DND-41 (cell line): ENCODE measurements around the gene KIAA1671.

ENCODE experiments used
- EZH2 ChIP-seq: IDR thresholded peaks from 3 replicates; pipeline ENCODE4 v1.6.1; 2012; ENCODE audit warnings: borderline replicate concordance, low read depth, mild to moderate bottlenecking, moderate library complexity, low read length, inconsistent platforms; ENCODE audit not compliant: severe bottlenecking
- TF ChIP-seq, protein P1 (sequence below): IDR thresholded peaks from 2 replicates; pipeline ENCODE4 v1.5.1; 2012; ENCODE audit warnings: borderline replicate concordance, low read length, moderate library complexity, mild to moderate bottlenecking; ENCODE audit not compliant: poor library complexity, severe bottlenecking; ENCODE audit errors: extremely low read depth

DNA sequence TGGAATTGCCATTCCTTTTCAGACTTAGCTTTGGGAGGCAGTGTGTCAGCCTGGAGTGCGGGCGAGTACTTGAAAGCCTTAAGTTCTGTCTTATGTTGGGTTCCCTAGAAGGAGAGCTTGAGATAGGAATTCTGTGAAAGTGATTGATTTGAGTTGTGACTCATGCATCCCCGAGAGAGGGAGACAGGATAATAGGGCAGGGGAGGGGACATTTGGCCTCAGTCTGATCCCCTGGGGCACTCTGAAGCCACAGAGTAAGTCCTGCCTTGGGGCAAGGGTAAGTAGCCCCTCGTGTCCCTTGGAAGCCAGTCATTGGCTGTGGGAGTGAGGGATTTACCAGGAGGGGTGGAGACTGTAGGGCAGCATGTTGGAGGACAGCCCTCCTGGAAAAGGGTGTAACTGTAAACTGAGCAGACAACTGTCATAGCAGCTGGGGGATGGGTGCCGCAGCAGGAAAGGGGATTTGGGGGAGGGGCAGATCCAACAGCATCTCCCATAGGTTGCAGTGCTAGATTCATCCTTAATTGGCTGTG is 44.0 kb downstream of the KIAA1671 start:
- no peak for TF ChIP-seq EZH2
- TF ChIP-seq, protein P1, sequence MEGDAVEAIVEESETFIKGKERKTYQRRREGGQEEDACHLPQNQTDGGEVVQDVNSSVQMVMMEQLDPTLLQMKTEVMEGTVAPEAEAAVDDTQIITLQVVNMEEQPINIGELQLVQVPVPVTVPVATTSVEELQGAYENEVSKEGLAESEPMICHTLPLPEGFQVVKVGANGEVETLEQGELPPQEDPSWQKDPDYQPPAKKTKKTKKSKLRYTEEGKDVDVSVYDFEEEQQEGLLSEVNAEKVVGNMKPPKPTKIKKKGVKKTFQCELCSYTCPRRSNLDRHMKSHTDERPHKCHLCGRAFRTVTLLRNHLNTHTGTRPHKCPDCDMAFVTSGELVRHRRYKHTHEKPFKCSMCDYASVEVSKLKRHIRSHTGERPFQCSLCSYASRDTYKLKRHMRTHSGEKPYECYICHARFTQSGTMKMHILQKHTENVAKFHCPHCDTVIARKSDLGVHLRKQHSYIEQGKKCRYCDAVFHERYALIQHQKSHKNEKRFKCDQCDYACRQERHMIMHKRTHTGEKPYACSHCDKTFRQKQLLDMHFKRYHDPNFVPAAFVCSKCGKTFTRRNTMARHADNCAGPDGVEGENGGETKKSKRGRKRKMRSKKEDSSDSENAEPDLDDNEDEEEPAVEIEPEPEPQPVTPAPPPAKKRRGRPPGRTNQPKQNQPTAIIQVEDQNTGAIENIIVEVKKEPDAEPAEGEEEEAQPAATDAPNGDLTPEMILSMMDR: no peak
